Sigmoid colon (tissue), 7 donors: Measurements from ENCODE around the gene SLC52A3. TPM values are rescaled to one million over a fixed set of nuclear protein-coding genes. Genes with fewer than 3 reads are reported as not detected.

Source experiments
- DNase-seq: peaks from one replicate; pipeline ENCODE4 v3.0.0-alpha.2; 2019
- H3K27ac ChIP-seq, 4 donors: fragments of 200-600 bp; sonication (generic); one replicate each; pipeline ENCODE4 v1.5.1; 2016 to 2019; ENCODE audit warnings: mild to moderate bottlenecking in 1 of 4
- H3K27me3 ChIP-seq, 3 donors: fragments of 200-600 bp; sonication (generic); one replicate each; pipeline ENCODE4 v1.5.1; 2019; ENCODE audit warnings: mild to moderate bottlenecking in 1 of 3
- H3K36me3 ChIP-seq, 4 donors: fragments of 200-600 bp; sonication (generic); one replicate each; pipeline ENCODE4 v1.5.1; 2016 to 2019
- H3K4me1 ChIP-seq, 4 donors: fragments of 200-600 bp; sonication (generic); one replicate each; pipeline ENCODE4 v1.5.1; 2017 to 2019
- H3K4me3 ChIP-seq, 4 donors: fragments of 200-600 bp; sonication (generic); one replicate each; pipeline ENCODE4 v1.5.1; 2017 to 2019; ENCODE audit warnings: mild to moderate bottlenecking in 2 of 4, moderate library complexity in 1 of 4
- H3K9me3 ChIP-seq, 4 donors: fragments of 200-600 bp in 3 of 4; sonication (generic) in 3 of 4; one replicate each; pipeline versions ENCODE4 v1.5.1 to v1.6.1; 2013 to 2019
- CTCF ChIP-seq, 4 experiments: fragments of 450-650 bp in 3 of 4; fragments of 200-600 bp in 1 of 4; IDR thresholded peaks; one replicate each; pipeline ENCODE4 v1.5.1; 2016 to 2019; ENCODE audit warnings: antibody characterized with exemption in 4 of 4, mild to moderate bottlenecking in 3 of 4, moderate library complexity in 2 of 4
- EP300 ChIP-seq, 4 donors: sonication (generic); formaldehyde crosslinking; IDR thresholded peaks; one replicate each; pipeline ENCODE4 v1.6.1; 2017; ENCODE audit warnings: antibody characterized with exemption in 4 of 4
- POLR2A ChIP-seq, 2 donors: fragments of 450-650 bp; IDR thresholded peaks; one replicate each; pipeline ENCODE4 v1.6.1; 2016; ENCODE audit warnings: antibody characterized with exemption in 2 of 2, mild to moderate bottlenecking in 2 of 2, moderate library complexity in 2 of 2
- POLR2AphosphoS5 ChIP-seq, 4 donors: sonication (generic); formaldehyde crosslinking; IDR thresholded peaks; one replicate each; pipeline ENCODE4 v1.6.1; 2017; ENCODE audit warnings: antibody characterized with exemption in 4 of 4
- WGBS, 2 donors: extraction: QIAGEN DNeasy Blood & Tissue Kit; methylation state at CpG; one replicate each; pipeline ENCODE4 v1.1.7; 2013; 5-methylcytosine and 5-hydroxymethylcytosine counted together
- intact Hi-C: fragments of 100-400 bp; cut with DNase I; formaldehyde crosslinking; loops from one replicate; pipeline ENCODE4 v1.15.1; 2023
- polyA plus RNA-seq, 3 donors: library from polyadenylated mRNA; stranded (reverse); fragments of 200-250 nt; gene quantifications; one replicate each; pipeline ENCODE4 v1.2.3, GENCODE V29; 2013
- total RNA-seq, 4 donors: library from RNA; depleted of rRNA; stranded (reverse); fragments of >200 nt; gene quantifications; one replicate each; pipeline ENCODE4 v1.1.0, GENCODE V29; 2016
- donor health status: healthy with polysubstance abuse.
- donor health status: Bipolar disorder and iron deficiency.
- donor health status: healthy.

Gene SLC52A3
- total and polyA plus RNA-seq, 7 donors: 0.16 to 15.1 (median 3.0) TPM; not detected in 2

- intact Hi-C loops: no loop called here
- DNase-seq: no peak
- 66 to 88% methylated on average over 2 of the region's 2 CpGs for WGBS, 2 donors
- no peaks in the 10 kb centered on the region for H3K27me3 ChIP-seq
- H3K9me3 ChIP-seq: peaks cover 0 to 6% (median 3%) of the 10 kb centered on the region in 4 donors
- no peaks in the 10 kb centered on the region for H3K4me1 ChIP-seq
- H3K36me3 ChIP-seq: no peaks in the 10 kb centered on the region
- H3K27ac ChIP-seq: no peak overlapping the region
- H3K4me3 ChIP-seq: no peak overlapping the region
- TF ChIP-seq POLR2AphosphoS5 (IDR thresholded peaks at IDR 0.05) (no peak), POLR2A (IDR thresholded peaks at IDR 0.05) (no peak), CTCF (IDR thresholded peaks at IDR 0.05) (no peak), EP300 (IDR thresholded peaks at IDR 0.05) (no peak)
Observed at GRCh38 chr20:791056-791455, 22.8 kb upstream of the SLC52A3 start.

- Histone ChIP-seq H3K27ac (no peak overlapping the region), H3K36me3 (no peaks in the 10 kb centered on the region), H3K4me1 (no peaks in the 10 kb centered on the region), H3K27me3 (no peaks in the 10 kb centered on the region), H3K9me3 (peaks cover 0 to 6% (median 3%) of the 10 kb centered on the region in 4 donors), H3K4me3 (no peak overlapping the region)
- no peak for DNase-seq
- intact Hi-C loops: no loop called here
- WGBS, 2 donors: 1 to 27% methylated on average over 1 of the region's 1 CpG
- TF ChIP-seq CTCF (IDR thresholded peaks at IDR 0.05) (no peak), POLR2A (IDR thresholded peaks at IDR 0.05) (no peak), POLR2AphosphoS5 (IDR thresholded peaks at IDR 0.05) (no peak), EP300 (IDR thresholded peaks at IDR 0.05) (no peak)
Observed at GRCh38 chr20:787825-788224, 19.5 kb upstream of the SLC52A3 start.

- intact Hi-C loops: no loop called here
Observed at GRCh38 chr20:779771-780170, 11.5 kb upstream of the SLC52A3 start.

GRCh38 chr20:776165-776564, 7.9 kb upstream of the SLC52A3 start:
- no peak for DNase-seq
- Histone ChIP-seq H3K27me3 (peaks cover 0 to 9% (median 5%) of the 10 kb centered on the region in 3 donors), H3K9me3 (no peaks in the 10 kb centered on the region), H3K27ac (no peak overlapping the region), H3K4me1 (no peaks in the 10 kb centered on the region), H3K4me3 (no peak overlapping the region), H3K36me3 (no peaks in the 10 kb centered on the region)
- TF ChIP-seq CTCF (IDR thresholded peaks at IDR 0.05) (no peak), POLR2A (IDR thresholded peaks at IDR 0.05) (no peak), EP300 (IDR thresholded peaks at IDR 0.05) (no peak), POLR2AphosphoS5 (IDR thresholded peaks at IDR 0.05) (no peak)
- intact Hi-C loops: no loop called here
- 91 to 93% methylated on average over 2 of the region's 2 CpGs for WGBS, 2 donors

More at GRCh38 chr20:779771-780170, 11.5 kb upstream of the SLC52A3 start:
- Histone ChIP-seq H3K4me1 (no peaks in the 10 kb centered on the region), H3K27me3 (peaks cover 0 to 3% (median 2%) of the 10 kb centered on the region in 3 donors), H3K4me3 (no peak overlapping the region), H3K36me3 (no peaks in the 10 kb centered on the region), H3K9me3 (no peaks in the 10 kb centered on the region), H3K27ac (no peak overlapping the region)
- WGBS, 2 donors: 21 to 73% methylated on average over 3 of the region's 3 CpGs
- no peak for DNase-seq
- TF ChIP-seq POLR2AphosphoS5 (IDR thresholded peaks at IDR 0.05): no peak
- TF ChIP-seq EP300 (IDR thresholded peaks at IDR 0.05): no peak
- TF ChIP-seq CTCF (IDR thresholded peaks at IDR 0.05): no peak
- TF ChIP-seq POLR2A (IDR thresholded peaks at IDR 0.05): no peak

- TF ChIP-seq POLR2A (IDR thresholded peaks at IDR 0.05) (no peak), POLR2AphosphoS5 (IDR thresholded peaks at IDR 0.05) (no peak), CTCF (IDR thresholded peaks at IDR 0.05) (no peak), EP300 (IDR thresholded peaks at IDR 0.05) (no peak)
- Histone ChIP-seq H3K9me3 (no peaks in the 10 kb centered on the region), H3K4me3 (no peak overlapping the region), H3K27me3 (peaks cover 0 to 9% (median 5%) of the 10 kb centered on the region in 3 donors), H3K4me1 (no peaks in the 10 kb centered on the region), H3K27ac (no peak overlapping the region), H3K36me3 (no peaks in the 10 kb centered on the region)
- no peak for DNase-seq
- intact Hi-C loops: no loop called here
- WGBS, 2 donors: 9 to 49% methylated on average over 11 of the region's 11 CpGs
Observed at GRCh38 chr20:775679-776135, 7.4 kb upstream of the SLC52A3 start.
